ENCODE measurements around the gene MERTK. TPM values are rescaled to one million over a fixed set of nuclear protein-coding genes. Genes with fewer than 3 reads are reported as not detected.
"Not testable (repeated sequence)": the region's sequence is repeated elsewhere in the genome, so short reads cannot be mapped to it uniquely, and the experiment has no call there.

MERTK gene
- total RNA-seq, 1 experiment from 2014 or later: 2.5 TPM

GRCh38 chr2:112035786-112036185, 137.4 kb downstream of the MERTK start:
- ChIA-PET POLR2A (ENCODE audit: unreplicated experiment) (no interaction called here), CTCF (no interaction called here)

DNA sequence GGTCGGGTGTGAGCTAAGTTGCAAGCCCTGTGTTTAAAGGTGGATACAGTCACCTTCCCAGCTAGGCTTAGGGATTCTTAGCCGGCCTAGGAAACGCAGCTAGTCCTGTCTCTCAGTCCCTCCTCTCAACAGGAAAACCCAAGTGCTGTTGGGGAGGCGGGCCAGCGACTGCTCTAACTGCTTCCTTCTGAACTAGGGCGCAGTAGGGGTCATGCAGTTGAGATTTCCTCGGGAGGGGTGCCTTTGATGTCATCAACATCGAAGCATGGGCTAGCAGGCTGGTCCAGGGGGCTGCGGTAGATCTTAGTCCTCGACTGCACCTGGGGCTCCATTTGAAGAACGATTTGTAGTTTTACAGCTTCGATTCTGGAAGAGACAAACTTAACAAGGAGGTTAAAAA, 141.1 kb downstream of the MERTK start:
- H3K9ac ChIP-seq (ENCODE audit: low read length); H3K4me1 ChIP-seq (ENCODE audit: insufficient read depth, low read length); CTCF ChIA-PET; H3K9me3 ChIP-seq (ENCODE audit: low read length); DNase-seq; H4K20me1 ChIP-seq (ENCODE audit: low read length); ATAC-seq; H2AFZ ChIP-seq (ENCODE audit: low read length); intact Hi-C loops (cut with micrococcal nuclease); H3F3A ChIP-seq (ENCODE audit: low read length, unreplicated experiment); H3K4me3 ChIP-seq (ENCODE audit: low read length); H3K27me3 ChIP-seq (ENCODE audit: low read length); BruUV-seq (replicated peaks); POLR2A ChIA-PET (ENCODE audit: unreplicated experiment); H3K36me3 ChIP-seq (ENCODE audit: low read depth, low read length); H3K9me2 ChIP-seq (replicated peaks; ENCODE audit: low read length); H3K79me2 ChIP-seq (ENCODE audit: low read length); H3K4me2 ChIP-seq (ENCODE audit: low read length); H3K27ac ChIP-seq (ENCODE audit: low read length): not testable (repeated sequence)

More at GRCh38 chr2:112035786-112036185, 137.4 kb downstream of the MERTK start:
- TF ChIP-seq CTCF (conservative IDR thresholded peaks at IDR 0.05; ENCODE audit: low read depth, low read length) (no peak), EZH2 (IDR thresholded peaks at IDR 0.05; ENCODE audit: low read length, unreplicated experiment) (no peak), EZH2phosphoT487 (IDR thresholded peaks at IDR 0.05; ENCODE audit: borderline replicate concordance, low read length) (no peak)
- Histone ChIP-seq H4K20me1 (ENCODE audit: low read length) (no peaks in the 10 kb centered on the region), H3K9ac (ENCODE audit: low read length) (no peak overlapping the region), H3K4me2 (ENCODE audit: low read length) (no peak overlapping the region), H3K4me1 (ENCODE audit: insufficient read depth, low read length) (peaks cover 20% of the 10 kb centered on the region), H3K9me2 (replicated peaks; ENCODE audit: low read length) (no peaks in the 10 kb centered on the region), H2AFZ (ENCODE audit: low read length) (no peak overlapping the region), H3F3A (ENCODE audit: low read length, unreplicated experiment) (no peaks in the 10 kb centered on the region), H3K9me3 (ENCODE audit: low read length) (no peaks in the 10 kb centered on the region; the same call in 1 of the 2 replicates), H3K27me3 (ENCODE audit: low read length) (no peaks in the 10 kb centered on the region), H3K4me3 (ENCODE audit: low read length) (no peak overlapping the region), H3K27ac (ENCODE audit: low read length) (no peak overlapping the region), H3K79me2 (ENCODE audit: low read length) (no peaks in the 10 kb centered on the region), H3K36me3 (ENCODE audit: low read depth, low read length) (no peaks in the 10 kb centered on the region)
- ATAC-seq (no peak), DNase-seq (no peak)
- intact Hi-C loops (cut with micrococcal nuclease): no loop called here
- no TSS peak for BruUV-seq (replicated peaks)

- H4K20me1 ChIP-seq (ENCODE audit: low read length); H3K9ac ChIP-seq (ENCODE audit: low read length); ATAC-seq; H3K27me3 ChIP-seq (ENCODE audit: low read length); POLR2A ChIA-PET (ENCODE audit: unreplicated experiment); H3K9me3 ChIP-seq (ENCODE audit: low read length); H3K36me3 ChIP-seq (ENCODE audit: low read depth, low read length); H3K79me2 ChIP-seq (ENCODE audit: low read length); CTCF ChIA-PET; H3K9me2 ChIP-seq (replicated peaks; ENCODE audit: low read length); H2AFZ ChIP-seq (ENCODE audit: low read length); intact Hi-C loops (cut with micrococcal nuclease); H3F3A ChIP-seq (ENCODE audit: low read length, unreplicated experiment); H3K27ac ChIP-seq (ENCODE audit: low read length); H3K4me3 ChIP-seq (ENCODE audit: low read length); BruUV-seq (replicated peaks); H3K4me2 ChIP-seq (ENCODE audit: low read length); DNase-seq; H3K4me1 ChIP-seq (ENCODE audit: insufficient read depth, low read length): not testable (repeated sequence)
These were observed 141.7 kb downstream of the MERTK start for GRCh38 chr2:112040066-112040465.

DNA sequence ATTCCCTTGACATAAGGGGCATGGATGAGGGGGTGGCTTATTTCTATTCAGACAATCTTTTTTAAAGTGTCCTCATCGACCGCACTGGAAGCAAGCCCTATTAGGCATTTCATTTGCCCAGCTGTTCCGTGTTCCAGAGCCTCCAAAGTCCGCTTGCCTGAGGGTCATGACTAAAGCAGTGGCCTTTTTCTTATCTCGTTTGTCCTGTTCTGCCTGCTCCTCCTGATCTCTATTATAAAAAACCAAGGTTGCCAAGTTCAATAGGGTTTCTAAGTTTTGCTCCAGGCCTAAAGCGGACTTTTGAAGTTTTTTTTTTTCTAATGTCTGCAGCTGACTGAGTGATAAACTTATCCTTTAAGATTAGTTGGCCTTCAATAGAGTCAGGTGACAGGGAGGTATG, 143.1 kb downstream of the MERTK start:
- POLR2A ChIA-PET (ENCODE audit: unreplicated experiment); ATAC-seq: not testable (repeated sequence)

More for the DNA sequence above, 143.1 kb downstream of the MERTK start:
- H3K79me2 ChIP-seq (ENCODE audit: low read length); H3K27ac ChIP-seq (ENCODE audit: low read length); H3K4me3 ChIP-seq (ENCODE audit: low read length); H3K9ac ChIP-seq (ENCODE audit: low read length); BruUV-seq (replicated peaks); H3K9me3 ChIP-seq (ENCODE audit: low read length); H4K20me1 ChIP-seq (ENCODE audit: low read length); H3K4me1 ChIP-seq (ENCODE audit: insufficient read depth, low read length); H3K27me3 ChIP-seq (ENCODE audit: low read length); H3F3A ChIP-seq (ENCODE audit: low read length, unreplicated experiment); H2AFZ ChIP-seq (ENCODE audit: low read length); H3K9me2 ChIP-seq (replicated peaks; ENCODE audit: low read length); H3K36me3 ChIP-seq (ENCODE audit: low read depth, low read length); intact Hi-C loops (cut with micrococcal nuclease): not testable (repeated sequence)
- DNase-seq: peak; percentile 85
- CTCF ChIA-PET: interaction anchor here (0.6 kb wide), 1 partner anchor 1360 kb away, joined by 4 read pairs; no protein-coding TSS in a partner anchor
- 0 out of 2 replicates have a peak overlapping the region, but pooled peaks have one; percentile 16 for H3K4me2 ChIP-seq (ENCODE audit: low read length)
